NCI-H69 (cell line): Measurements from ENCODE around the gene GTF2H4.

Experiments
- DNase-seq: peaks from one replicate; lab custom pipeline; 2025; lab: John Stamatoyannopoulos, UW

The GTF2H4 gene

DNA sequence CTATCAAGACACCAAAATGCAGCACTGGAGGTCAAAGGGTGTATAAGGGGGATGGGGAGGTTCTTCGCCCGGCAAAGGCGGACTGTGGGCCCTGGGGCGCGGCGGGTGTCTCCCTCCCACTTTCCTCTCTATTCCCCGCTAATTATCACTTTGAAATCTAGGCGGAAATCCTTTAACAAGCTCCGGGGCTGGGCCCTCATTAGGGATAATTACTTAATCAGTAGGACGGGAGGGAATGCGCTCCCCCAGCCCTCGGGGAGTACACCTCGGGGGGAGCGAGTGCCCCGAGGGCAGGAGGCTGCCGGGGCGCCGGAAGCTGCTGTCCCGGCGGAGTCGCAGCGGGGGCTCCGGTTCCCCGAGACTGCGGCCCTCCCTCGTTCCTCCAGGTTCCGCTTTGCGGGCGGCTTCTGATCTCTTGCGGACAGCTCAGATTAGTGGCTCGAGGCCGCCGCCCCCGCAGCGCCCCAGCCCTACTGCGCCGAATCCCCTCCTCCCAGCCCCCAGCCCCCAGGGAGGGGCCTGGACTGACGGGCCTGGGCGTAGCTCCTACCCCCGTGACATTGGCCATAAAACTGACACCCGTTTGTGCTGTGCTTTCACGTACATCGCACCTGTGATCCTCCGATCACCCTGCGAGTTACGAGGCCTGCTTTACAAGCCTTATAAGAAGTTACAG is 47.5 kb downstream of the GTF2H4 start:
- peak; percentile 93 for DNase-seq

- DNase-seq: no peak
These were observed 49.7 kb downstream of the GTF2H4 start for GRCh38 chr6:30957716-30958115.

DNA sequence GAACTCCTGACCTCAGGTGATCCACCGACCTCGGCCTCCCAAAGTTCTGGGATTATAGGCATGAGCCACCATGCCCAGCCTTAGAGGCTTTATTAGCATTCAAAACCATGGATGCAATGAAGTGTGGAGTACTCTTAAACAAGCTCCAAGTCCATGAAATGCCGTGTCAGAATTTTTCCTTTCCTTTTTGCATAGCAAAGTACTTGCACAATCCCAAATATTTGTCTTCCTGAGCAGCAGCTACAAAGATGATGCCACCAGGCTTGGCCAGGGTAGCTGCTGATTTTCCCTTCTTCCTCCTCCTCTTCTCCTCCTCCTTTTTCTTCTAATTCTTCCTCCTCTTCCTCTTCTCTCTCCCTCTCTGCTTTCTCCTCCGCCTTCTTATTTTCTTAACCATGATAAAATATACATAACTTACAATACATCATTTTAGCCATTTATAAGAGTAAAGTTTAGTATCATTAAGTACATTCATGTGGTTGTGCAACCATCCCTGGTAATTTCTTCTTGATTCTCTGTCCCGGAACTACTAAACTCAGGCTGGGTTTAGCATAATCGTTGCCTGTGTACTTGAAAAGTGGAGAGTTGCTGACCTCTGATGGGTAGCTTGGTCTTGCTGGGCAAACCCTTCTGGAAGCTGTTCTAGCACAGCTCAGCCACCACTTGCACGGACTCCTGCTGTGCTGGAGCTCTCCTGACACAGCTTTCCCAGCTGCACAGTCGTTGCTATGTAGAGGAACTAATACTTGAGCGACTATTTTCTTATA is 53.1 kb downstream of the GTF2H4 start:
- no peak for DNase-seq

DNA sequence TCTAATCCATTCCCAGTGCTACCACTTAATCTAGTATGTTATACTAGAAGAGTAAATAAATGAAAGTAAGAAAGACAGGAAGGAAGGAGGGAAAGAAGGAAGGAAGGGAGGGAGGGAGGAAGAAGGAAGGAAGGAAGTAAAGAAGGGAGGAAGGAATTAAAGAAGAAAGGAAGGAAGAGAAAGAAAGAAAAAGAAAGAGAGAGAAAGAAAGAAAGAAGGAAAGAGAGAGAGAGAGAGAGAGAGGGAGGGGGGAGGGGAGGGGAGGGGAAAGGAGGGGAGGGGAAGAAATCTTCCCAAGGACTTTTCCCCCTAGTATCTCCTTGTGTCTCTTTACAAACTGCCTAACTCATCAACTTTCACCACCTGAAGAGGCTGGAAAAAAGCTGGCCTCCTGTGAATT is 54.7 kb downstream of the GTF2H4 start:
- DNase-seq: no peak

- DNase-seq: no peak
These were observed 55.6 kb downstream of the GTF2H4 start for GRCh38 chr6:30963641-30964040.
